K562 (cell line): ENCODE measurements around the gene TRIP6. TPM values are rescaled to one million over a fixed set of nuclear protein-coding genes. Genes with fewer than 3 reads are reported as not detected.
A peak's percentile ranks its signal among the peaks of the same experiment; 100 is the strongest.

Experiments
- BMI1 ChIP-seq: fragments of 150-350 bp; IDR thresholded peaks from 2 replicates; pipeline ENCODE4 v1.6.1; 2014; ENCODE audit warnings: low read length
- DDX20 ChIP-seq: fragments of 450-650 bp; IDR thresholded peaks from 2 replicates; pipeline ENCODE4 v1.6.1; 2016; ENCODE audit warnings: missing genetic modification characterization, low read depth, mild to moderate bottlenecking, missing compliant biosample characterization, moderate library complexity
- DNMT1 ChIP-seq: fragments of 450-650 bp; IDR thresholded peaks from 2 replicates; pipeline ENCODE4 v1.6.1; 2016; ENCODE audit warnings: antibody characterized with exemption, mild to moderate bottlenecking
- ETV1 ChIP-seq: fragments of 450-650 bp; conservative IDR thresholded peaks from 2 replicates; pipeline ENCODE4 v1.6.1; 2016; ENCODE audit warnings: missing genetic modification characterization, control low read depth, low read depth, missing compliant biosample characterization
- FOXJ2 ChIP-seq: fragments of 200-800 bp; sonication (Bioruptor generic); IDR thresholded peaks from 2 replicates; pipeline ENCODE4 v1.6.1; 2016; ENCODE audit warnings: missing genetic modification characterization, missing compliant biosample characterization
- HNRNPL ChIP-seq: fragments of 200-400 bp; formaldehyde crosslinking; IDR thresholded peaks from 2 replicates; pipeline ENCODE4 v1.6.1; 2017; ENCODE audit warnings: low read depth, mild to moderate bottlenecking, low read length
- HSF4 ChIP-seq: fragments of 250-450 bp; sonication (Bioruptor Pico); IDR thresholded peaks from 2 replicates; pipeline ENCODE4 v2.1.2; 2022; ENCODE audit warnings: mild to moderate bottlenecking, moderate library complexity, borderline replicate concordance
- NBN ChIP-seq: fragments of 450-650 bp; IDR thresholded peaks from 2 replicates; pipeline ENCODE4 v1.6.1; 2016; ENCODE audit warnings: low read depth, mild to moderate bottlenecking
- NFIC ChIP-seq: fragments of 450-650 bp; IDR thresholded peaks from 2 replicates; pipeline ENCODE4 v1.6.1; 2017; ENCODE audit warnings: mild to moderate bottlenecking, inconsistent platforms
- POLR2AphosphoS5 ChIP-seq: IDR thresholded peaks from 2 replicates; pipeline ENCODE4 v1.6.1; 2011; ENCODE audit warnings: mild to moderate bottlenecking, low read depth, low read length, moderate library complexity; ENCODE audit not compliant: control insufficient read depth, insufficient read depth
- RBM22 ChIP-seq: fragments of 200-400 bp; formaldehyde crosslinking; IDR thresholded peaks from 2 replicates; pipeline ENCODE4 v1.6.1; 2018; ENCODE audit warnings: low read length, low read depth; ENCODE audit not compliant: poor library complexity, severe bottlenecking
- USF2 ChIP-seq: sonication (generic); formaldehyde crosslinking; IDR thresholded peaks from 2 replicates; pipeline ENCODE4 v1.5.0; 2020; ENCODE audit warnings: missing genetic modification reagents
- XRCC5 ChIP-seq: fragments of 200-400 bp; formaldehyde crosslinking; IDR thresholded peaks from 2 replicates; pipeline ENCODE4 v1.6.1; 2017; ENCODE audit warnings: low read depth, mild to moderate bottlenecking, low read length
- ZBTB26 ChIP-seq: fragments of 450-650 bp; formaldehyde crosslinking; IDR thresholded peaks from 2 replicates; pipeline ENCODE4 v1.4.0; 2022; ENCODE audit warnings: missing genetic modification characterization
- ZNF583 ChIP-seq: fragments of 250-450 bp; sonication (Bioruptor Pico); IDR thresholded peaks from 2 replicates; pipeline ENCODE4 v1.4.0; 2020
- polyA plus RNA-seq, 8 experiments: library from polyadenylated mRNA; depleted of rRNA in 4 of 8; stranded (reverse) in 5 of 8; unstranded in 3 of 8; fragments of >200 nt; fragmentation: Nextera tagmentation in 2 of 8; fragmentation: Illumina TruSeq in 1 of 8; extraction: Ambion mirVana in 2 of 8; extraction: Trizol in 1 of 8; gene quantifications; 2 replicates each; pipeline versions ENCODE4 v1.2.1 to v1.2.3, GENCODE V29; 2011 to 2014; ENCODE audit warnings: inconsistent platforms in 1 of 8, missing spikeins in 1 of 8
- total RNA-seq, 7 experiments: library from RNA; depleted of rRNA in 6 of 7; stranded (reverse); fragments of >200 nt in 6 of 7; fragmentation: Illumina TruSeq in 2 of 7; extraction: Trizol in 2 of 7; gene quantifications; 2 replicates each; pipeline versions ENCODE4 v1.2.1 to v1.2.3, GENCODE V29; 2011 to 2021; ENCODE audit warnings: low replicate concordance in 1 of 7
- TF ChIP-seq, protein P1 (sequence below), 2 experiments: fragments of 150-350 bp in 1 of 2; IDR thresholded peaks; 2 replicates each; pipeline ENCODE4 v1.6.1; 2012 to 2016; ENCODE audit warnings: low read depth in 2 of 2, low read length in 2 of 2, mild to moderate bottlenecking in 1 of 2, moderate library complexity in 1 of 2
- TF ChIP-seq, protein P2 (sequence below): sonication (generic); formaldehyde crosslinking; IDR thresholded peaks from 2 replicates; pipeline ENCODE4 v1.8.0; 2022; ENCODE audit warnings: mild to moderate bottlenecking, missing genetic modification reagents
- TF ChIP-seq, protein P3 (sequence below): sonication (generic); formaldehyde crosslinking; IDR thresholded peaks from 2 replicates; pipeline ENCODE4 v1.8.1; 2023; ENCODE audit warnings: mild to moderate bottlenecking, missing genetic modification reagents

TRIP6 gene
- total and polyA plus RNA-seq, 9 of the 15 experiments (the other 6 are each of a cell fraction or from before 2014, with no cell fraction given) = 5.9 to 141 (median 54.0) TPM

GRCh38 chr7:100894860-100895700 lies 27.9 kb downstream of the TRIP6 start (continued):
- TF ChIP-seq, protein P1, sequence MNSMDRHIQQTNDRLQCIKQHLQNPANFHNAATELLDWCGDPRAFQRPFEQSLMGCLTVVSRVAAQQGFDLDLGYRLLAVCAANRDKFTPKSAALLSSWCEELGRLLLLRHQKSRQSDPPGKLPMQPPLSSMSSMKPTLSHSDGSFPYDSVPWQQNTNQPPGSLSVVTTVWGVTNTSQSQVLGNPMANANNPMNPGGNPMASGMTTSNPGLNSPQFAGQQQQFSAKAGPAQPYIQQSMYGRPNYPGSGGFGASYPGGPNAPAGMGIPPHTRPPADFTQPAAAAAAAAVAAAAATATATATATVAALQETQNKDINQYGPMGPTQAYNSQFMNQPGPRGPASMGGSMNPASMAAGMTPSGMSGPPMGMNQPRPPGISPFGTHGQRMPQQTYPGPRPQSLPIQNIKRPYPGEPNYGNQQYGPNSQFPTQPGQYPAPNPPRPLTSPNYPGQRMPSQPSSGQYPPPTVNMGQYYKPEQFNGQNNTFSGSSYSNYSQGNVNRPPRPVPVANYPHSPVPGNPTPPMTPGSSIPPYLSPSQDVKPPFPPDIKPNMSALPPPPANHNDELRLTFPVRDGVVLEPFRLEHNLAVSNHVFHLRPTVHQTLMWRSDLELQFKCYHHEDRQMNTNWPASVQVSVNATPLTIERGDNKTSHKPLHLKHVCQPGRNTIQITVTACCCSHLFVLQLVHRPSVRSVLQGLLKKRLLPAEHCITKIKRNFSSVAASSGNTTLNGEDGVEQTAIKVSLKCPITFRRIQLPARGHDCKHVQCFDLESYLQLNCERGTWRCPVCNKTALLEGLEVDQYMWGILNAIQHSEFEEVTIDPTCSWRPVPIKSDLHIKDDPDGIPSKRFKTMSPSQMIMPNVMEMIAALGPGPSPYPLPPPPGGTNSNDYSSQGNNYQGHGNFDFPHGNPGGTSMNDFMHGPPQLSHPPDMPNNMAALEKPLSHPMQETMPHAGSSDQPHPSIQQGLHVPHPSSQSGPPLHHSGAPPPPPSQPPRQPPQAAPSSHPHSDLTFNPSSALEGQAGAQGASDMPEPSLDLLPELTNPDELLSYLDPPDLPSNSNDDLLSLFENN (IDR thresholded peaks at IDR 0.05; ENCODE audit: low read depth in 2 of 2, low read length in 2 of 2) = no peak
- no peak for TF ChIP-seq ZBTB26 (CRISPR knock-in tag)
- no peak for TF ChIP-seq RBM22
- TF ChIP-seq, protein P2, sequence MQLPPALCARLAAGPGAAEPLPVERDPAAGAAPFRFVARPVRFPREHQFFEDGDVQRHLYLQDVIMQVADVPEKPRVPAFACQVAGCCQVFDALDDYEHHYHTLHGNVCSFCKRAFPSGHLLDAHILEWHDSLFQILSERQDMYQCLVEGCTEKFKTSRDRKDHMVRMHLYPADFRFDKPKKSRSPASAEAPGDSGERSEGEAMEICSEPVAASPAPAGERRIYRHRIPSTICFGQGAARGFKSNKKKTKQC (CRISPR knock-in tag) = no peak
- no peak for TF ChIP-seq HSF4 (CRISPR knock-in tag)
- TF ChIP-seq USF2 = no peak
- TF ChIP-seq XRCC5 = 0 out of 2 replicates have a peak, but pooled peaks have one; percentile 49
- no peak for TF ChIP-seq ZNF583
- TF ChIP-seq BMI1 = no peak
- TF ChIP-seq NFIC = no peak; the same call in 1 of the 2 replicates
- no peak for TF ChIP-seq DNMT1
- no peak for TF ChIP-seq DDX20 (tag)
- TF ChIP-seq, protein P3, sequence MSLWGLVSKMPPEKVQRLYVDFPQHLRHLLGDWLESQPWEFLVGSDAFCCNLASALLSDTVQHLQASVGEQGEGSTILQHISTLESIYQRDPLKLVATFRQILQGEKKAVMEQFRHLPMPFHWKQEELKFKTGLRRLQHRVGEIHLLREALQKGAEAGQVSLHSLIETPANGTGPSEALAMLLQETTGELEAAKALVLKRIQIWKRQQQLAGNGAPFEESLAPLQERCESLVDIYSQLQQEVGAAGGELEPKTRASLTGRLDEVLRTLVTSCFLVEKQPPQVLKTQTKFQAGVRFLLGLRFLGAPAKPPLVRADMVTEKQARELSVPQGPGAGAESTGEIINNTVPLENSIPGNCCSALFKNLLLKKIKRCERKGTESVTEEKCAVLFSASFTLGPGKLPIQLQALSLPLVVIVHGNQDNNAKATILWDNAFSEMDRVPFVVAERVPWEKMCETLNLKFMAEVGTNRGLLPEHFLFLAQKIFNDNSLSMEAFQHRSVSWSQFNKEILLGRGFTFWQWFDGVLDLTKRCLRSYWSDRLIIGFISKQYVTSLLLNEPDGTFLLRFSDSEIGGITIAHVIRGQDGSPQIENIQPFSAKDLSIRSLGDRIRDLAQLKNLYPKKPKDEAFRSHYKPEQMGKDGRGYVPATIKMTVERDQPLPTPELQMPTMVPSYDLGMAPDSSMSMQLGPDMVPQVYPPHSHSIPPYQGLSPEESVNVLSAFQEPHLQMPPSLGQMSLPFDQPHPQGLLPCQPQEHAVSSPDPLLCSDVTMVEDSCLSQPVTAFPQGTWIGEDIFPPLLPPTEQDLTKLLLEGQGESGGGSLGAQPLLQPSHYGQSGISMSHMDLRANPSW (CRISPR knock-in tag) = 0 out of 2 replicates have a peak, but pooled peaks have one; percentile 58
- no peak for TF ChIP-seq NBN
- TF ChIP-seq ETV1 (tag) = 0 out of 2 replicates have a peak, but pooled peaks have one; percentile 10
- TF ChIP-seq FOXJ2 (tag) = no peak
- TF ChIP-seq HNRNPL = no peak
- TF ChIP-seq POLR2AphosphoS5 = no peak
